K562 (cell line): ENCODE data around the gene ST6GAL1. TPM values are rescaled to one million over a fixed set of nuclear protein-coding genes. Genes with fewer than 3 reads are reported as not detected.

Source experiments
- ARID1B ChIP-seq: fragments of 450-650 bp; IDR thresholded peaks from 2 replicates; pipeline ENCODE4 v1.6.1; 2016; ENCODE audit warnings: antibody characterized with exemption, mild to moderate bottlenecking, inconsistent platforms
- CCNT2 ChIP-seq: IDR thresholded peaks from 2 replicates; pipeline ENCODE4 v1.6.1; 2011; ENCODE audit warnings: borderline replicate concordance, low read depth, mild to moderate bottlenecking, moderate library complexity, mixed read lengths, low read length; ENCODE audit not compliant: insufficient read length; ENCODE audit errors: extremely low read depth
- CREM ChIP-seq: IDR thresholded peaks from 2 replicates; pipeline ENCODE4 v1.6.1; 2014; ENCODE audit warnings: antibody characterized with exemption, low read depth
- ELF1 ChIP-seq: fragments of 200-800 bp; sonication (Bioruptor generic); IDR thresholded peaks from 2 replicates; pipeline ENCODE4 v1.6.1; 2016; ENCODE audit warnings: missing genetic modification characterization, missing compliant biosample characterization
- EP300 ChIP-seq: IDR thresholded peaks from 2 replicates; pipeline ENCODE4 v1.6.1; 2012; ENCODE audit warnings: low read length, improper control_type of control experiment
- FOXK2 ChIP-seq, 2 experiments: fragments of 450-650 bp; IDR thresholded peaks in 1 of 2; conservative IDR thresholded peaks in 1 of 2; 2 replicates each; pipeline ENCODE4 v1.6.1; 2016; ENCODE audit warnings: low read depth in 2 of 2, mild to moderate bottlenecking in 1 of 2
- HDAC3 ChIP-seq: fragments of 450-650 bp; IDR thresholded peaks from 2 replicates; pipeline ENCODE4 v1.6.1; 2018; ENCODE audit warnings: borderline replicate concordance, mild to moderate bottlenecking, moderate library complexity; ENCODE audit not compliant: partially characterized antibody
- HMG20A ChIP-seq: fragments of 450-650 bp; formaldehyde crosslinking; conservative IDR thresholded peaks from 2 replicates; pipeline ENCODE4 v1.4.0; 2020; ENCODE audit warnings: mild to moderate bottlenecking, mixed read lengths
- LEF1 ChIP-seq: fragments of 450-650 bp; IDR thresholded peaks from 2 replicates; pipeline ENCODE4 v1.6.1; 2016; ENCODE audit warnings: mild to moderate bottlenecking
- MAFG ChIP-seq: fragments of 450-650 bp; conservative IDR thresholded peaks from 2 replicates; pipeline ENCODE4 v1.6.1; 2016; ENCODE audit warnings: missing genetic modification characterization, missing compliant biosample characterization
- MCM7 ChIP-seq, 2 experiments: fragments of 450-650 bp; IDR thresholded peaks; 2 replicates each; pipeline ENCODE4 v1.6.1; 2016 to 2018
- TAL1 ChIP-seq: fragments of 450-650 bp; IDR thresholded peaks from 2 replicates; pipeline ENCODE4 v1.6.1; 2016; ENCODE audit warnings: mild to moderate bottlenecking
- TBP ChIP-seq: optimal IDR thresholded peaks from 2 replicates; pipeline ENCODE3; 2011; ENCODE audit warnings: low read depth, low read length, improper control_type of control experiment
- polyA plus RNA-seq, 8 experiments: library from polyadenylated mRNA; depleted of rRNA in 4 of 8; stranded (reverse) in 5 of 8; unstranded in 3 of 8; fragments of >200 nt; fragmentation: Nextera tagmentation in 2 of 8; fragmentation: Illumina TruSeq in 1 of 8; extraction: Ambion mirVana in 2 of 8; extraction: Trizol in 1 of 8; gene quantifications; 2 replicates each; pipeline versions ENCODE4 v1.2.1 to v1.2.3, GENCODE V29; 2011 to 2014; ENCODE audit warnings: inconsistent platforms in 1 of 8, missing spikeins in 1 of 8
- total RNA-seq, 7 experiments: library from RNA; depleted of rRNA in 6 of 7; stranded (reverse); fragments of >200 nt in 6 of 7; fragmentation: Illumina TruSeq in 2 of 7; extraction: Trizol in 2 of 7; gene quantifications; 2 replicates each; pipeline versions ENCODE4 v1.2.1 to v1.2.3, GENCODE V29; 2011 to 2021; ENCODE audit warnings: low replicate concordance in 1 of 7
- TF ChIP-seq, protein P1 (sequence below): sonication (generic); formaldehyde crosslinking; IDR thresholded peaks from 2 replicates; pipeline ENCODE4 v1.8.0; 2023; ENCODE audit warnings: mild to moderate bottlenecking, missing genetic modification reagents
- TF ChIP-seq, protein P2 (sequence below): fragments of 450-650 bp; formaldehyde crosslinking; IDR thresholded peaks from 2 replicates; pipeline ENCODE4 v1.4.0; 2020; ENCODE audit warnings: mild to moderate bottlenecking
- TF ChIP-seq, protein P3 (sequence below), 2 experiments: fragments of 150-350 bp in 1 of 2; IDR thresholded peaks; 2 replicates each; pipeline ENCODE4 v1.6.1; 2012 to 2016; ENCODE audit warnings: low read depth in 2 of 2, low read length in 2 of 2, mild to moderate bottlenecking in 1 of 2, moderate library complexity in 1 of 2
- TF ChIP-seq, protein P4 (sequence below): fragments of 450-650 bp; IDR thresholded peaks from 2 replicates; pipeline ENCODE4 v1.6.1; 2016; ENCODE audit warnings: mild to moderate bottlenecking

The ST6GAL1 gene
- total and polyA plus RNA-seq, 9 of the 15 experiments (the other 6 are each of a cell fraction or from before 2014, with no cell fraction given) = 31.9 to 145 (median 71.0) TPM

DNA sequence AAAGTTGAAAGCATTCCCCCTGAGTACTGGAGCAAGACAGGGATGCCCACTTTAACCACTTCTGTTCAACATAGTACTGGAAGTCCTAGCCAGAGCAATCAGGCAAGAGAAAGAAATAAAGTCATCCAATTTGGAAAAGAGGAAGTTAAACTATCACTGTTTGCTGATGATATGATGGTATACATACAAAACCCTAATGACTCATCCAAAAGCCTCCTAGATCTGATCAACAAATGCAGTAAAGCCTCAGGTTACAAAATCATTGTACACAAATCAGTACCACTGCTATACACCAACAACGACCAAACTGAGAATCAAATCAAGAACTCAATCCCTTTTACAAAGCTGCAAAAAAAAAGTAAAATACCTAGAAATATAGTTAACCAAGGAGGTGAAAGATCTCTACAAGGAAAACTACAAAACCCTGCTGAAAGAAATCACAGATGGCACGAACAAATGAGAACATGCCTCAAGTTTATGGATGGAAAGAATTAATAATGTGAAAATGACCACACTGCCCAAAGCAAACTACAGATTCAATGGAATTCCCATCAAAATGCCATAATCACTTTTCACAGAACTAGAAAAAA lies 168.7 kb downstream of the ST6GAL1 start (continued):
- TF ChIP-seq, protein P1, sequence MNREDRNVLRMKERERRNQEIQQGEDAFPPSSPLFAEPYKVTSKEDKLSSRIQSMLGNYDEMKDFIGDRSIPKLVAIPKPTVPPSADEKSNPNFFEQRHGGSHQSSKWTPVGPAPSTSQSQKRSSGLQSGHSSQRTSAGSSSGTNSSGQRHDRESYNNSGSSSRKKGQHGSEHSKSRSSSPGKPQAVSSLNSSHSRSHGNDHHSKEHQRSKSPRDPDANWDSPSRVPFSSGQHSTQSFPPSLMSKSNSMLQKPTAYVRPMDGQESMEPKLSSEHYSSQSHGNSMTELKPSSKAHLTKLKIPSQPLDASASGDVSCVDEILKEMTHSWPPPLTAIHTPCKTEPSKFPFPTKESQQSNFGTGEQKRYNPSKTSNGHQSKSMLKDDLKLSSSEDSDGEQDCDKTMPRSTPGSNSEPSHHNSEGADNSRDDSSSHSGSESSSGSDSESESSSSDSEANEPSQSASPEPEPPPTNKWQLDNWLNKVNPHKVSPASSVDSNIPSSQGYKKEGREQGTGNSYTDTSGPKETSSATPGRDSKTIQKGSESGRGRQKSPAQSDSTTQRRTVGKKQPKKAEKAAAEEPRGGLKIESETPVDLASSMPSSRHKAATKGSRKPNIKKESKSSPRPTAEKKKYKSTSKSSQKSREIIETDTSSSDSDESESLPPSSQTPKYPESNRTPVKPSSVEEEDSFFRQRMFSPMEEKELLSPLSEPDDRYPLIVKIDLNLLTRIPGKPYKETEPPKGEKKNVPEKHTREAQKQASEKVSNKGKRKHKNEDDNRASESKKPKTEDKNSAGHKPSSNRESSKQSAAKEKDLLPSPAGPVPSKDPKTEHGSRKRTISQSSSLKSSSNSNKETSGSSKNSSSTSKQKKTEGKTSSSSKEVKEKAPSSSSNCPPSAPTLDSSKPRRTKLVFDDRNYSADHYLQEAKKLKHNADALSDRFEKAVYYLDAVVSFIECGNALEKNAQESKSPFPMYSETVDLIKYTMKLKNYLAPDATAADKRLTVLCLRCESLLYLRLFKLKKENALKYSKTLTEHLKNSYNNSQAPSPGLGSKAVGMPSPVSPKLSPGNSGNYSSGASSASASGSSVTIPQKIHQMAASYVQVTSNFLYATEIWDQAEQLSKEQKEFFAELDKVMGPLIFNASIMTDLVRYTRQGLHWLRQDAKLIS = no peak
- TF ChIP-seq TBP (no peak), MCM7 (IDR thresholded peaks at IDR 0.05) (no peak), CCNT2 (peak; percentile 49), LEF1 (peak; percentile 18; the same call in 1 of the 2 replicates), MAFG (peak; percentile 59), EP300 (peak; percentile 69), HMG20A (peak; percentile 81; the same call in 1 of the 2 replicates), CREM (0 out of 2 replicates have a peak, but pooled peaks have one; percentile 23), ARID1B (peak; percentile 93), HDAC3 (peak; percentile 59), ELF1 (no peak), TAL1 (peak; percentile 67), FOXK2 (conservative IDR thresholded peaks at IDR 0.05 in 1 of 2, IDR thresholded peaks at IDR 0.05 in 1 of 2; ENCODE audit: low read depth in 2 of 2) (0 out of 4 replicates have a peak, but pooled peaks of 1 of the 2 experiments have one; percentile 11)
- TF ChIP-seq, protein P2, sequence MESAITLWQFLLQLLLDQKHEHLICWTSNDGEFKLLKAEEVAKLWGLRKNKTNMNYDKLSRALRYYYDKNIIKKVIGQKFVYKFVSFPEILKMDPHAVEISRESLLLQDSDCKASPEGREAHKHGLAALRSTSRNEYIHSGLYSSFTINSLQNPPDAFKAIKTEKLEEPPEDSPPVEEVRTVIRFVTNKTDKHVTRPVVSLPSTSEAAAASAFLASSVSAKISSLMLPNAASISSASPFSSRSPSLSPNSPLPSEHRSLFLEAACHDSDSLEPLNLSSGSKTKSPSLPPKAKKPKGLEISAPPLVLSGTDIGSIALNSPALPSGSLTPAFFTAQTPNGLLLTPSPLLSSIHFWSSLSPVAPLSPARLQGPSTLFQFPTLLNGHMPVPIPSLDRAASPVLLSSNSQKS = no peak
- TF ChIP-seq, protein P3, sequence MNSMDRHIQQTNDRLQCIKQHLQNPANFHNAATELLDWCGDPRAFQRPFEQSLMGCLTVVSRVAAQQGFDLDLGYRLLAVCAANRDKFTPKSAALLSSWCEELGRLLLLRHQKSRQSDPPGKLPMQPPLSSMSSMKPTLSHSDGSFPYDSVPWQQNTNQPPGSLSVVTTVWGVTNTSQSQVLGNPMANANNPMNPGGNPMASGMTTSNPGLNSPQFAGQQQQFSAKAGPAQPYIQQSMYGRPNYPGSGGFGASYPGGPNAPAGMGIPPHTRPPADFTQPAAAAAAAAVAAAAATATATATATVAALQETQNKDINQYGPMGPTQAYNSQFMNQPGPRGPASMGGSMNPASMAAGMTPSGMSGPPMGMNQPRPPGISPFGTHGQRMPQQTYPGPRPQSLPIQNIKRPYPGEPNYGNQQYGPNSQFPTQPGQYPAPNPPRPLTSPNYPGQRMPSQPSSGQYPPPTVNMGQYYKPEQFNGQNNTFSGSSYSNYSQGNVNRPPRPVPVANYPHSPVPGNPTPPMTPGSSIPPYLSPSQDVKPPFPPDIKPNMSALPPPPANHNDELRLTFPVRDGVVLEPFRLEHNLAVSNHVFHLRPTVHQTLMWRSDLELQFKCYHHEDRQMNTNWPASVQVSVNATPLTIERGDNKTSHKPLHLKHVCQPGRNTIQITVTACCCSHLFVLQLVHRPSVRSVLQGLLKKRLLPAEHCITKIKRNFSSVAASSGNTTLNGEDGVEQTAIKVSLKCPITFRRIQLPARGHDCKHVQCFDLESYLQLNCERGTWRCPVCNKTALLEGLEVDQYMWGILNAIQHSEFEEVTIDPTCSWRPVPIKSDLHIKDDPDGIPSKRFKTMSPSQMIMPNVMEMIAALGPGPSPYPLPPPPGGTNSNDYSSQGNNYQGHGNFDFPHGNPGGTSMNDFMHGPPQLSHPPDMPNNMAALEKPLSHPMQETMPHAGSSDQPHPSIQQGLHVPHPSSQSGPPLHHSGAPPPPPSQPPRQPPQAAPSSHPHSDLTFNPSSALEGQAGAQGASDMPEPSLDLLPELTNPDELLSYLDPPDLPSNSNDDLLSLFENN (IDR thresholded peaks at IDR 0.05; ENCODE audit: low read depth in 2 of 2, low read length in 2 of 2) = 0 out of 4 replicates have a peak, but pooled peaks of 1 of the 2 experiments have one; percentile 28
- TF ChIP-seq, protein P4, sequence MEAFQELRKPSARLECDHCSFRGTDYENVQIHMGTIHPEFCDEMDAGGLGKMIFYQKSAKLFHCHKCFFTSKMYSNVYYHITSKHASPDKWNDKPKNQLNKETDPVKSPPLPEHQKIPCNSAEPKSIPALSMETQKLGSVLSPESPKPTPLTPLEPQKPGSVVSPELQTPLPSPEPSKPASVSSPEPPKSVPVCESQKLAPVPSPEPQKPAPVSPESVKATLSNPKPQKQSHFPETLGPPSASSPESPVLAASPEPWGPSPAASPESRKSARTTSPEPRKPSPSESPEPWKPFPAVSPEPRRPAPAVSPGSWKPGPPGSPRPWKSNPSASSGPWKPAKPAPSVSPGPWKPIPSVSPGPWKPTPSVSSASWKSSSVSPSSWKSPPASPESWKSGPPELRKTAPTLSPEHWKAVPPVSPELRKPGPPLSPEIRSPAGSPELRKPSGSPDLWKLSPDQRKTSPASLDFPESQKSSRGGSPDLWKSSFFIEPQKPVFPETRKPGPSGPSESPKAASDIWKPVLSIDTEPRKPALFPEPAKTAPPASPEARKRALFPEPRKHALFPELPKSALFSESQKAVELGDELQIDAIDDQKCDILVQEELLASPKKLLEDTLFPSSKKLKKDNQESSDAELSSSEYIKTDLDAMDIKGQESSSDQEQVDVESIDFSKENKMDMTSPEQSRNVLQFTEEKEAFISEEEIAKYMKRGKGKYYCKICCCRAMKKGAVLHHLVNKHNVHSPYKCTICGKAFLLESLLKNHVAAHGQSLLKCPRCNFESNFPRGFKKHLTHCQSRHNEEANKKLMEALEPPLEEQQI = no peak
